HG02885 (cell line): ENCODE results near the gene TIMM29.

ENCODE experiments used
- ATAC-seq: cut with Tn5 transposase; IDR thresholded peaks from one replicate; pipeline ENCODE4 v1.9.1; 2021; ENCODE audit warnings: mild to moderate bottlenecking; ENCODE audit not compliant: unreplicated experiment, poor library complexity

Gene TIMM29

GRCh38 chr19:10928563-10929401, at the start of gene TIMM29, which contains the start of gene YIPF2:
TIMM29 (plus strand) TSS chr19:10928811; CDS start chr19:10928823, 12 bp downstream.
YIPF2 (minus strand) TSS chr19:10928639; CDS start chr19:10928410, 229 bp downstream.
- ATAC-seq, result peak; percentile 90

- no peak for ATAC-seq
Observed at GRCh38 chr19:10881403-10882107, 47.1 kb upstream of the TIMM29 start.

- ATAC-seq, result no peak
Observed at GRCh38 chr19:10882108-10882457, 46.5 kb upstream of the TIMM29 start.

- no peak for ATAC-seq
Observed at GRCh38 chr19:10884274-10884673, 44.3 kb upstream of the TIMM29 start.

GRCh38 chr19:10885201-10886169, 43.1 kb upstream of the TIMM29 start:
- no peak for ATAC-seq

- ATAC-seq, result no peak
Observed at GRCh38 chr19:10887616-10888367, 40.8 kb upstream of the TIMM29 start.

- ATAC-seq, result no peak
Observed at GRCh38 chr19:10888421-10888866, 40.2 kb upstream of the TIMM29 start.

- no peak for ATAC-seq
Observed at GRCh38 chr19:10889880-10890279, 38.7 kb upstream of the TIMM29 start.

GRCh38 chr19:10891405-10892086, 37.1 kb upstream of the TIMM29 start:
- ATAC-seq, result no peak

- ATAC-seq, result no peak
Observed at GRCh38 chr19:10892256-10892655, 36.4 kb upstream of the TIMM29 start.

GRCh38 chr19:10894911-10895213, 33.7 kb upstream of the TIMM29 start:
- no peak for ATAC-seq

- no peak for ATAC-seq
Observed at GRCh38 chr19:10895363-10895762, 33.2 kb upstream of the TIMM29 start.

- no peak for ATAC-seq
Observed at GRCh38 chr19:10895920-10896319, 32.7 kb upstream of the TIMM29 start.

- no peak for ATAC-seq
Observed at GRCh38 chr19:10896851-10897526, 31.6 kb upstream of the TIMM29 start.

GRCh38 chr19:10898633-10899032, 30.0 kb upstream of the TIMM29 start:
- no peak for ATAC-seq

GRCh38 chr19:10899151-10899653, 29.4 kb upstream of the TIMM29 start:
- ATAC-seq, result no peak

- ATAC-seq, result no peak
Observed at GRCh38 chr19:10907925-10908324, 20.7 kb upstream of the TIMM29 start.

GRCh38 chr19:10908380-10908960, 20.1 kb upstream of the TIMM29 start:
- ATAC-seq, result no peak
